Measurements from ENCODE around the gene WNK2.

Gene WNK2

GRCh38 chr9:93305497-93306020 lies 121.6 kb downstream of the WNK2 start:
- no peak overlapping the region for H3K9ac ChIP-seq (ENCODE audit: low read length)
- no peaks in the 10 kb centered on the region for H3K36me3 ChIP-seq (ENCODE audit: low read length)
- no peaks in the 10 kb centered on the region for H3K27me3 ChIP-seq (ENCODE audit: low read length)
- H3K4me3 ChIP-seq (ENCODE audit: insufficient read depth, low read length, poor library complexity, severe bottlenecking) = no peak overlapping the region
- H3K9me2 ChIP-seq (replicated peaks; ENCODE audit: insufficient read depth, low read length) = no peaks in the 10 kb centered on the region
- no peaks in the 10 kb centered on the region for H4K20me1 ChIP-seq (ENCODE audit: low read depth, low read length)
- TF ChIP-seq EZH2phosphoT487 (conservative IDR thresholded peaks at IDR 0.05; ENCODE audit: low read length) = no peak
- TF ChIP-seq, protein P1, sequence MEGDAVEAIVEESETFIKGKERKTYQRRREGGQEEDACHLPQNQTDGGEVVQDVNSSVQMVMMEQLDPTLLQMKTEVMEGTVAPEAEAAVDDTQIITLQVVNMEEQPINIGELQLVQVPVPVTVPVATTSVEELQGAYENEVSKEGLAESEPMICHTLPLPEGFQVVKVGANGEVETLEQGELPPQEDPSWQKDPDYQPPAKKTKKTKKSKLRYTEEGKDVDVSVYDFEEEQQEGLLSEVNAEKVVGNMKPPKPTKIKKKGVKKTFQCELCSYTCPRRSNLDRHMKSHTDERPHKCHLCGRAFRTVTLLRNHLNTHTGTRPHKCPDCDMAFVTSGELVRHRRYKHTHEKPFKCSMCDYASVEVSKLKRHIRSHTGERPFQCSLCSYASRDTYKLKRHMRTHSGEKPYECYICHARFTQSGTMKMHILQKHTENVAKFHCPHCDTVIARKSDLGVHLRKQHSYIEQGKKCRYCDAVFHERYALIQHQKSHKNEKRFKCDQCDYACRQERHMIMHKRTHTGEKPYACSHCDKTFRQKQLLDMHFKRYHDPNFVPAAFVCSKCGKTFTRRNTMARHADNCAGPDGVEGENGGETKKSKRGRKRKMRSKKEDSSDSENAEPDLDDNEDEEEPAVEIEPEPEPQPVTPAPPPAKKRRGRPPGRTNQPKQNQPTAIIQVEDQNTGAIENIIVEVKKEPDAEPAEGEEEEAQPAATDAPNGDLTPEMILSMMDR (IDR thresholded peaks at IDR 0.05; ENCODE audit: insufficient read depth, low read length, poor library complexity, severe bottlenecking) = no peak
- H2AFZ ChIP-seq (ENCODE audit: low read depth, low read length, severe bottlenecking) = no peak overlapping the region
- no peaks in the 10 kb centered on the region for H3K9me3 ChIP-seq (ENCODE audit: insufficient read depth, low read length)
- no peaks in the 10 kb centered on the region for H3F3A ChIP-seq (ENCODE audit: insufficient read depth)
- no peak overlapping the region for H3K27ac ChIP-seq (ENCODE audit: low read depth, low read length)
- H3K79me2 ChIP-seq (ENCODE audit: insufficient read depth, low read length) = no peaks in the 10 kb centered on the region
- H3K4me2 ChIP-seq (ENCODE audit: low read depth, low read length, poor library complexity, severe bottlenecking) = no peak overlapping the region

DNA sequence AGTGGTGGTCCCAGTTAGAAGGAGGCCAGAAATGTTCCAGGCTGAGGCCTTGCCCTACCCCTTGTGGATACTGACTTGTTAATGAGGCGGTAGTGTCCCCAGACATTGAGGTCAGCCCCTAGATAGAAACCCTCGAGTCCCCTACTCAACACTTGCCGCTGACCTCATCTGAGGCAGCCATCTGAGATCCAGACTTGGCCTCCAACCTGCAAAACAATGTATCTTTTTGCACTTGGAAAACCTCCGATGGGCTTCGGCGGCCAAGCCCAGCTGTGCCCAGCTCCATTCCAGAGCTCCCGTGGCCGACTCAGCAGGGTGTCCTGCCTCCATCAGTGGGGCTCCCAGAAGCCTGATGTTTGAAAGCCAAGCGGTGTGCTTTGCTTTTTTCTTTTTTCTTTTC lies 122.1 kb downstream of the WNK2 start:
- Histone ChIP-seq H3K27me3 (ENCODE audit: low read length) (no peaks in the 10 kb centered on the region), H3K4me2 (ENCODE audit: low read depth, low read length, poor library complexity, severe bottlenecking) (no peak overlapping the region), H3K27ac (ENCODE audit: low read depth, low read length) (no peak overlapping the region), H3K9me3 (ENCODE audit: insufficient read depth, low read length) (no peaks in the 10 kb centered on the region), H3K9me2 (replicated peaks; ENCODE audit: insufficient read depth, low read length) (no peaks in the 10 kb centered on the region), H3K9ac (ENCODE audit: low read length) (no peak overlapping the region), H2AFZ (ENCODE audit: low read depth, low read length, severe bottlenecking) (no peak overlapping the region), H3K79me2 (ENCODE audit: insufficient read depth, low read length) (no peaks in the 10 kb centered on the region), H4K20me1 (ENCODE audit: low read depth, low read length) (no peaks in the 10 kb centered on the region), H3K4me3 (ENCODE audit: insufficient read depth, low read length, poor library complexity, severe bottlenecking) (no peak overlapping the region), H3K36me3 (ENCODE audit: low read length) (no peaks in the 10 kb centered on the region), H3F3A (ENCODE audit: insufficient read depth) (no peaks in the 10 kb centered on the region)
- TF ChIP-seq, protein P1 (IDR thresholded peaks at IDR 0.05; ENCODE audit: insufficient read depth, low read length, poor library complexity, severe bottlenecking) = no peak
- no peak for TF ChIP-seq EZH2phosphoT487 (conservative IDR thresholded peaks at IDR 0.05; ENCODE audit: low read length)

DNA sequence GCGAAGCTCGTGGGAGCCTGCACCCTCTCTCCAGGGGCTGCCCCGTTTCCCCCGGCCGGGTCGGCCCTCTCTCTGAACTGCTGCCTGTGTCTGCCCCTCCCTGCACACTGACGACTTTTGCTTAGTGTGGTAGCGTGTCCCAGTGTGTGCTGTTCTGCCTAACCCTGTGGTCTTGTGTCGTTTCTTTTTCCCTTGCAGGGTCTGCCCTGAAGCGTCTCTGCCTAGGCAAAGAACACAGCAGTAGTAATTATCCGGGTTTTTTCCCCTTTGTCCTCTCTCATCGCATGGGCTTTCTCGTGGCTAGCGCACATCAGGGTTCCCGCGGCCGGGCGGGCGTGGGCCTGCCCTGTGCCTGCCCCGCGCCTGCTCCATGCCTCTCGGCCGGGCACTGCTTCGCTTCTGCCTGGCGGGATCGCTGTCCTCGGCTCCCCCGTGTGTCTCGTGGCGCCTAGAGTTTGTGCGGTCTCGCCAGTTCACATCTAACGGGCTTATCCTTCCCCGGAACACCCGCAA lies 122.7 kb downstream of the WNK2 start:
- H4K20me1 ChIP-seq (ENCODE audit: low read depth, low read length) = no peaks in the 10 kb centered on the region
- TF ChIP-seq EZH2phosphoT487 (conservative IDR thresholded peaks at IDR 0.05; ENCODE audit: low read length) = no peak
- TF ChIP-seq, protein P1 (IDR thresholded peaks at IDR 0.05; ENCODE audit: insufficient read depth, low read length, poor library complexity, severe bottlenecking) = no peak
- H3K4me3 ChIP-seq (ENCODE audit: insufficient read depth, low read length, poor library complexity, severe bottlenecking) = no peak overlapping the region
- no peaks in the 10 kb centered on the region for H3K9me3 ChIP-seq (ENCODE audit: insufficient read depth, low read length)
- no peak overlapping the region for H3K4me2 ChIP-seq (ENCODE audit: low read depth, low read length, poor library complexity, severe bottlenecking)
- no peak overlapping the region for H2AFZ ChIP-seq (ENCODE audit: low read depth, low read length, severe bottlenecking)
- H3F3A ChIP-seq (ENCODE audit: insufficient read depth) = no peaks in the 10 kb centered on the region
- no peaks in the 10 kb centered on the region for H3K36me3 ChIP-seq (ENCODE audit: low read length)
- no peaks in the 10 kb centered on the region for H3K9me2 ChIP-seq (replicated peaks; ENCODE audit: insufficient read depth, low read length)
- no peak overlapping the region for H3K9ac ChIP-seq (ENCODE audit: low read length)
- H3K27me3 ChIP-seq (ENCODE audit: low read length) = no peaks in the 10 kb centered on the region
- no peaks in the 10 kb centered on the region for H3K79me2 ChIP-seq (ENCODE audit: insufficient read depth, low read length)
- no peak overlapping the region for H3K27ac ChIP-seq (ENCODE audit: low read depth, low read length)
